Ramos (cell line): ENCODE results near the gene TBC1D24.

Experiments used
- in situ Hi-C: fragments of 300-500 bp; cut with MboI; formaldehyde crosslinking; loops from one replicate; pipeline ENCODE4 v1.14.3; 2022; ENCODE audit warnings: low sequenced_read_pairs; ENCODE audit not compliant: unreplicated experiment

The TBC1D24 gene

DNA sequence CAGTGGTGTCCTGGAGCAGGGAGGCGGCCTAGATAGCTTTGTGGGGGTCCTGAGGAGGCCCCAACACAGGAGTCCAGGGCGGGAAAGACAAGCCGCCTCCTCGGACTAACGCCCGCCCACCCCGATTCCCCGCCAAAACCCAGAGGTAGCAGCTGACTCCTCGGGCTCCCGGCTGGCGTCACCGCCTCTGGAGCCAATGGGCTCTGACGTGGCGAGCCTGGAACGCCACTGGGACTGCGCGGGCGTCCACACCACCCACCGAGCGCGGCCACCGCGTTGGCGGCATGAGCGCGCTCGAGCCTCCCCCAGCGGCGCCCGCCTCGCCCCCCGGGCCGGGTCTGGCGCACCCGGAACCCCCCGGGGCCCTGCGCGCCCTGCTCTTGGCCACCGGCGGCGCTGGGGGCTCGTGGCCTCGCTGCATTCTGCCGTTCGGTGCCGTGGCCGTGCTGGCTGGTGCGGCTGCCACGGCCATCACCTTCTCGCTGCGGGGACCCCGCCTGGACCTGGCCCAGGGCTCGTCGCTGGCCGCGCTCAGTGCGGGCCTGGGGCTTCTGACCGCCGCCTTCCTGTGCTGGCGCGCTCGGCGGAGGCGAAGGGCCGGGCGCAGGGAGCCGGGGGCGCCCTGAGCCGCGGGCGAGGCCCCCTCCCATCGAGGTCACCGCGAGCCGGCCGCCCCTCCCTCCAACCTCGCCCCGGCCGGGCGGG lies 7.2 kb upstream of the TBC1D24 start:
- in situ Hi-C loops: no loop called here

DNA sequence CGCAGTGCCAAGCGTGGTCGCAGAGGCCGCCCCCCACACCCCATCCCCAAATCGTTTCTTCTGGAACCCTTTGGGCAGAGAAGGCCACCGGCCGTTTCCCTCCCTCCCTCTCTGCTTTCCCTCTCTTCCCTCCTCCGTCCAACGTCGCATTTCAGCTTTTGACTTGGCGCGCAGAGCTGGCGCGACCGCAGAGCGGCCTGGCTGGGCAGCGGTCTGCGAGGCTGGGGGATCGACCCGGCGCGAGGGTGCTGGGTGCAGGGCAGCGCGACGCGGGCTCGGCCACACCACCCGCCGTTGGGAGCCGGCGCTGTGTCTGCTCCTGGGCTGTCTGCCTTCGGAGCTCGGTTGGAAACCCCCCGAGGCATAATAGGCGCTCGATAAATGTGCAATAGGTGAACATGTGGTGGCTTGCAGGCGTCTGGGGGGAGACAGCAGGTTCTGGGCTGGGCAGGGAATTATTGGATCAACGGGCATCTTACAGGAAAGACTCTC lies 6.6 kb upstream of the TBC1D24 start:
- in situ Hi-C loops: no loop called here

DNA sequence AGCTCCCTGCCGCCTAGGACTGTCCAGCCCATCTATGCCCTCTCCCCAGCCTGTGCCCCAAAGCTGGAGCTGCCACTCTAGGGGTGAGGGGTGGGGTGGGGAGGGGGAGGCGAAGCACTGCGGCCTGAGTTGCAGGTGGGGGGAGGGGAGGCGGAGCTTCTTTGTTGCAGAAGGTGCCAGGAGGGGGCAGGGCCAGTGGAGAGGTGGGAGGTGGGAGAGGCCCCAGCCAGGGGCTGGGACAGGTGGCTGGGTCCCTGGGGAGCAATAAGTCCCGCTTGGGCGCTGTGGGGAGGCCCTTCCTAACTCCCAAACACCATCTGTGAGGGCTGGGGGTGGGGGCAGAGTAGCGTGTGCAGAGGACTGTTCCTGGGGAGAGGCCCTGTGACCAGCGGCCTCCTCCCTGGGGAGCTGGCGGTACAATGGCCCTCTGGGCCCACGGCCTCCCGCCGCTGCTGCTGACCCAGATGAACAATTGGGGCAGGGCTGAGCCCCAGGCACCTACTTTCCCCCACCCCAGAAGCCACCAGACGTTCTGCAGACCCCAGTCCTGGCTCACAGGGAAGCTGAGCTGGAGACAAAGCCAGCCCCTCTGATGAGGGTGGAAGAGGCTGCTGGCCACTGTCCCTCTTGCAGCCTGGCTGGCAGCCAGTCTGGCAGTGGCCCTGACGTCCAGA lies 6.1 kb upstream of the TBC1D24 start:
- in situ Hi-C loops: no loop called here

DNA sequence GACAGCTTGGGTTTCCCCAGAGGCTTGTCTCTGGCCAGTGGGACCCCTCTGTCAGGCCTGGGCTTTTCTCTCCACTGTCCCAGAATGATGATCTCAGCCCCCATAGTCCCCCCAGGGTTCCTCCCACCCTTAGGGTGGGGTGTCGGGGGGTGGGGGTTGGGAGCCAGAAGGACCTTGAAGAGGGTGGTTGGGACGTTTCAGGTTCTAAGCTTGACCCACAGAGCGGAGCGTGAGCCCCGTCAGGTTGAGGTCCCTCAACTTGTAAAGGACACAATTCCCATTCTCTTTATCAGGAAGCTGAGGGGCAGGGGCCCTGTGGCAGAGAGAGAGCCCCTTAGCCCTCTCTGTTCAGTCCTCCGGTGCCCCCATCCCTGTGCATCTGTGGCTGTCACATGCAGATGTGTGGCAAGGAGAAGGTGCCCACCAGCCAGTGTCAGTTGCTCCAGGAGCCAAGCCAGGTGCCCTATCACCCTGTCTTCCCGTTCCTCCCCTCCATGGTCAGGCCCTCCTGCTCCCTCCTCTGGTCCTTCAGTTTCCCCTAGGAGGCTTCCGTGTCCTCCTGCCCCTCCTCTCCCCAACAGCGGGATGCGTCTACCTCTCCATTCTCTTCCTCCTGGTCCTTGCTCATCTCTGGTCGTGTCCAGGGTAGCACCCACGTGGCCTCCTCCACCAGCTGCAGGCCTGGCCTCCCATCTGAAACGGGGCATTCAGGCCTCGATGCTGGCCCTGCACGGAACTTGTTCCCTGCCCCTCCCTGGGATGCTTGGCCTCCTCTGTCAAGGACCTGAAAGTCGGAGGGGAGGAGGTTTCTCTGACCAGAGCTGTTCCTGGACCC lies 5.3 kb upstream of the TBC1D24 start:
- in situ Hi-C loops: no loop called here

DNA sequence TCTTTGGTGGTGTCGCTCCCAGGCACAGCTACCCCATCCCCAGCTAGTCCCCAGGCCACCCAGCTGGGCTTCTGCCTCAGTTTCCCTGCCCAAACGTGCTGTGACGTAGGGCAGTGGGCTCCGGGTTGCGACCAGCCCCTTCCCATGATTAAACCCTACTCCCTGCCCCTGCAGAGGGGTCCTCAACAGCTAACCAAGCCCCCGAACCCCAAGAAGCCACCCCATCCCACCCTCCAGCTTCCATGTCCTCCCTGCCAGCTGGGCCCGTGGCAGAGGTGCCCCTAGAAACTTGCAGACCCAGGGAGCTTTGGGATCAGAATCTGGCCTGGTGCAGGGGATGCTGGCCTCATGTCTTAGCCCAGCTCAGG lies 4.7 kb upstream of the TBC1D24 start:
- in situ Hi-C loops: no loop called here

DNA sequence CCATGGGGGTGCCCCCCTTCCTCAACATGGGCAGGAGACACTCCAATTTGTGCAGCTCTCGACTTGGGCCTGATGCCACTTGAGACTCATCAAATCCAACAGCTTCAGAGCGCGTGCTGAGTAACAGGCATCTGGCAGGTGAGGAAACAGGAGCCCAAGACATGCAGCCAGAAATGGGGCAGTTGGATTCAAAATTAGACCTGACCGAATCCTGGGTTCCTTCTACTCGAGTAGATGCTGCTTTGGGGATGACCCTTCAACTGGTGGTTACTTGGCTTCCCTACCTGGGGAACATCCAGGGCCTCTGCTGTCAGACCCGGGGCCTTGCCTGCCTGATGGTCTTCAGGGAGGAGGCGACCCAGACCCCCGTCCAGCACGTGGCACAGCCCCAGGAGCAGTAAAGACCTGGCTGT lies 4.3 kb upstream of the TBC1D24 start:
- in situ Hi-C loops: no loop called here

DNA sequence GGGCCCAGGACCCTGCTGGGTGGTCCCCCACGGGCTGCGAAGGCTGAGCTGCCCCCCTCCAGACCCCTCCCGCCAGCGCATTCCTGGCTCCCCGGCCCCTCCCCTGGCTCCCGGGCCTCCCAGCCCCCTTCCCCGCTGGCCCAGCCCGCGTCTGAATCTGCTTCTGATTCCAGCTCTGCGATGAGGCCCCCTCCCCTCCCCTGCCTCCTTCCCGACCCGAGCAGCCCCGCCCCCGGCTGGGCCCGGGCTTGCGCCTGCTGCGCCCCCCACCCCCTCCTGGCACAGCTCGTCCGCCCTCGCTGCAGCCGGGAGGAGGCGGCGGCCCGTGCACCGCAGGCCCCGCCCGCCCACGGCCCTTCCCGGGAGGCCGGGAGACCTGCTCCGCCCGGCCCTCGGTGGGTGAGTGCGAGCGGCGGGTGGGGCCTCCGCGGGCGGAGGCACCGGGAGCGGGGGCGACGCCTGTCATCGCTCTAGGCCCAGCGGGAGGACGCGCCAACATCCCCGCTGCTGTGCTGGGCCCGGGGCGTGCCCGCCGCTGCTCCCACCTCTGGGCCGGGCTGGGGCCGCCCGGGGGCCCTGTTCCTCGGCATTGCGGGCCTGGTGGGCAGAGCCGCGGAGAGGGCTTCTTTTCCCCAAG lies 3.8 kb upstream of the TBC1D24 start, which contains the start of gene NTN3:
Gene NTN3, plus strand, starts transcription at position 282 of the 637 bp plus-strand sequence. CDS start 405 bp downstream, outside the sequence.
- in situ Hi-C loops: no loop called here

DNA sequence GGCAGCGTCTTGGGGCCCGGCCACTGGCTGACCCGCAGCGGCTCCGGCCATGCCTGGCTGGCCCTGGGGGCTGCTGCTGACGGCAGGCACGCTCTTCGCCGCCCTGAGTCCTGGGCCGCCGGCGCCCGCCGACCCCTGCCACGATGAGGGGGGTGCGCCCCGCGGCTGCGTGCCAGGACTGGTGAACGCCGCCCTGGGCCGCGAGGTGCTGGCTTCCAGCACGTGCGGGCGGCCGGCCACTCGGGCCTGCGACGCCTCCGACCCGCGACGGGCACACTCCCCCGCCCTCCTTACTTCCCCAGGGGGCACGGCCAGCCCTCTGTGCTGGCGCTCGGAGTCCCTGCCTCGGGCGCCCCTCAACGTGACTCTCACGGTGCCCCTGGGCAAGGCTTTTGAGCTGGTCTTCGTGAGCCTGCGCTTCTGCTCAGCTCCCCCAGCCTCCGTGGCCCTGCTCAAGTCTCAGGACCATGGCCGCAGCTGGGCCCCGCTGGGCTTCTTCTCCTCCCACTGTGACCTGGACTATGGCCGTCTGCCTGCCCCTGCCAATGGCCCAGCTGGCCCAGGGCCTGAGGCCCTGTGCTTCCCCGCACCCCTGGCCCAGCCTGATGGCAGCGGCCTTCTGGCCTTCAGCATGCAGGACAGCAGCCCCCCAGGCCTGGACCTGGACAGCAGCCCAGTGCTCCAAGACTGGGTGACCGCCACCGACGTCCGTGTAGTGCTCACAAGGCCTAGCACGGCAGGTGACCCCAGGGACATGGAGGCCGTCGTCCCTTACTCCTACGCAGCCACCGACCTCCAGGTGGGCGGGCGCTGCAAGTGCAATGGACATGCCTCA lies 3.1 kb upstream of the TBC1D24 start:
- in situ Hi-C loops: no loop called here

DNA sequence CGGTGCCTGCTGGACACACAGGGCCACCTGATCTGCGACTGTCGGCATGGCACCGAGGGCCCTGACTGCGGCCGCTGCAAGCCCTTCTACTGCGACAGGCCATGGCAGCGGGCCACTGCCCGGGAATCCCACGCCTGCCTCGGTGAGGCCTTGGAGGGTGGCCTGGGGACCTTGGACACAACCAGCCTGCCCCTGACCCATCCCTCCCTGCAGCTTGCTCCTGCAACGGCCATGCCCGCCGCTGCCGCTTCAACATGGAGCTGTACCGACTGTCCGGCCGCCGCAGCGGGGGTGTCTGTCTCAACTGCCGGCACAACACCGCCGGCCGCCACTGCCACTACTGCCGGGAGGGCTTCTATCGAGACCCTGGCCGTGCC lies 2.5 kb upstream of the TBC1D24 start:
- in situ Hi-C loops: no loop called here

DNA sequence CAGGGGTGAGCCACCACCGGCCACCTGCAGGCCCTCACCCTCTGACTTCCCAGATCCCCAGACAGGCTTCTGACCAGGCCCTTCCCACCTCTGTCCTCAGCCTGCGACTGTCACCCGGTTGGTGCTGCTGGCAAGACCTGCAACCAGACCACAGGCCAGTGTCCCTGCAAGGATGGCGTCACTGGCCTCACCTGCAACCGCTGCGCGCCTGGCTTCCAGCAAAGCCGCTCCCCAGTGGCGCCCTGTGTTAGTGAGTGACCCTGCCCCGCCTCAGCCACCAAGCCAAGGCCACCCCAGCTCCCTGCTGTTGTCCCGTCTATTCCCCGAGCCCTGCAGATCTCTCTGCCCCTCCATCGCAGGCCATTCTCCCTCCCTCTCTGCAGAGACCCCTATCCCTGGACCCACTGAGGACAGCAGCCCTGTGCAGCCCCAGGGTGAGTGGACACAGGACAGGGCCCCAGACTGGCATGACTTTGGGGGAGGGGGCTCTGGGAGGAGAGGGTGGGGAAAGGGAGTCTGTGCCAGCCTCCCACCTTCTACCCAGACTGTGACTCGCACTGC lies 2.0 kb upstream of the TBC1D24 start:
- in situ Hi-C loops: no loop called here

DNA sequence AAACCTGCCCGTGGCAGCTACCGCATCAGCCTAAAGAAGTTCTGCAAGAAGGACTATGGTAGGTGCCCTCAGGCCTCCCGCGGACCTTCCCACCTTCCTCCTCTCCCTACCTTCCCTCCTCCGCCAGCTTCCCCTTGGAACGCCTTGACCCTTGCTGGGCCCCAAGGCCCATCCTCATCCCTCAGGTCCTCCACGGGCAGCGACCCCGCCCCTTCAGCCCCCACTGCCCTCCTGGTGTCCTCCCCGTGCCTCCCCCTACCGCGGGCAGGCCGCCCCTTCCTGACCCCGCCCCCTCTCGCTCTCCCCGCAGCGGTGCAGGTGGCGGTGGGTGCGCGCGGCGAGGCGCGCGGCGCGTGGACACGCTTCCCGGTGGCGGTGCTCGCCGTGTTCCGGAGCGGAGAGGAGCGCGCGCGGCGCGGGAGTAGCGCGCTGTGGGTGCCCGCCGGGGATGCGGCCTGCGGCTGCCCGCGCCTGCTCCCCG lies 1.4 kb upstream of the TBC1D24 start:
- in situ Hi-C loops: no loop called here

DNA sequence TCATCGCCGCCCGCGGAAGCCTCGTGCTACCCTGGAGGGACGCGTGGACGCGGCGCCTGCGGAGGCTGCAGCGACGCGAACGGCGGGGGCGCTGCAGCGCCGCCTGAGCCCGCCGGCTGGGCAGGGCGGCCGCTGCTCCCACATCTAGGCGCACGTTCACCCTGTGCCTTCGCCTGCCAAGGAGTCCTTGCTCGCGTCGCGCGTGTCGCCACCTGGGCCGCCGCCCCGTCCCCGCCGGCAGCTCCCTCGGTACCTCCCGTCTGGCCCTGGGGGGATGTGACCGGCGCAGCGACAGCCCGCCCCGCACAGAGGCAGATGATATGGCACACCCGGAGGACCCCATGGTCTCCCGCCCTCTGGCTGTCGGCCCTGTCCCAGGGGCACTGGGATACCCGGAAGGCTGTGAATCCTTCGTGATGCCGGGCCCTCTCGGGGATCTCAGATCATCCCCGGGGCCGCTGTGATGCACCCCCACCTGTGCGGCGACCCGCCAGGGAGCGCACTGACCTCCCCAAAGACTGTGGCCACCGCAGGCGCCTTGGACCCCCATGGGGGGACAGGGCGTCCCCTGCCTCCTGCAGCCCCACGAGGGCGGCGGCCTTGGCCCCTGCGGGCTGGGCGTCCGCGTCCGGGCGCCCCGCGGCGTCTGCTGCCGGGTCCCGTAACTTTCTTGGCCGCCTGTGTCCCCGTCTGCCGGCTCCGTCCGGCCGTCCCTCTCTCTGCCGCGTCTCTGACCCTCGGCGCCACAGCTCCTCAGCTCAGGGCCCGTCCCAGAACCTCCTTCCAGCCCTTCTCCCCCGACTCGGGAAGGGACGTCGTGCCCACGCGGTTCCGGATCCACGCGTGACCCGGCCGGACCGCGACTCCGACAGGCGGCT lies 689 bp upstream of the TBC1D24 start:
- in situ Hi-C loops: no loop called here

DNA sequence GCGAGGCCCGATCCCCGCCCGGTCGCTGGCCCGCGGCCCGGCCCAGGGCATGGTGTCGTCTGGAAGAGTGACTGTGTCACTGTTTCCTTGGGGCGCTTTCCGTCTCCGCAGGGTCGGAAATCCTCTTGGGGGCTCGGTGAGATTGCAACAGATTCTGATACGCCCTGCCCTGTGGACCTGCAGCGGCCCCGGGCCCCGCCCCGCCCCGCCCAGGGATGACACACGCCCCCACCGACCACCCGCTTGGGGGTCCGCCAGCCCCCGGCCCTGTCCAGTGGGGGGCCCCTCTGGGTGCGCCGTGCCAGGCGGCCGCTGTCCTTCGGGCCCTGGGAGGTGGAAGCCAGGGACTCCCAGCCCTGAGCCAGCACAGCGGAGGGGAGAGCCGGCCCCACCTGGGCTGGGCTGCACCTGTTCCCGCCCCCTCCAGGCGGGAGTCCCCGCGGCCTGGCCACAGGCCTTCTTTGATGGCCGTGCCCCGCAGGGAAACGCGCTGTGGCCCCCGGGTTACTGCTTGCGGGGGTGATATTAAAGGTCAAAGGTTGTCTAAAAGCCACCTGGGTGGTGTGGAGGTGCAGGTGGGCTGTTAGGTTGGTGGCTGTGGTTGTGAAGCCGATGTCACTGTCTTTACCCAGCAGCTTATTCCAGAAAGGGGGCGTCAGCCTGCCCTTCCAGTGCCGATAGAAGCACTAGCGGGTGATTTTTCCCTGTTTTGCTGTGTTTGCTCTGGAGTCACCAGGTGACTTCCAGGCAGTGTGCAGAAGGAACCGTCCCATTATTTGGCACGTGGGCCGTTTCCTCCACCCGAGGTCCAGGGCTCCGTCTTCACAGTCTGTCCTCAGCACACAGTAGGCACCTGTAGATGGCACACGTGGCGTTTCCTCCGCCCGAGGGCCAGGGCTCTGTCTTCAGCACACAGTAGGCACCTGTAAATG lies 752 bp downstream of the TBC1D24 start:
- in situ Hi-C loops: no loop called here

DNA sequence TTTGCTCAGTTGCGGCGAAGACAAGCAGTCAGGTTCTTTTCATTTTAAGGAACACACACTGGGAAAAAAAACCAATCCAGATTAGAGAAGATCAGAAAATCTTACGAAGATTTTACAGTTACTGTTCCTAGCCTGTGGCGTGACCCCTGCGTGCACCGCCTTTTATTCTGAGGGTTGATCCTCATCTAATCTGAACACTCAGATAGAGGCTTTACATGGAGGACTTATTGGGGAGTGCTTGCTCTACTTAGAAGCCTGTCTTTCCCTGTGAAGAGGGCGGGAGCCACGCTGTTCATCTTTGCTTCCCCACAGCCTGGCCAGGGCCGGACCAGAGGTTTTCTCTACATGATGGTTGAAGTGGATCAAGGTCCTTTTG lies 1.4 kb downstream of the TBC1D24 start:
- in situ Hi-C loops: no loop called here

DNA sequence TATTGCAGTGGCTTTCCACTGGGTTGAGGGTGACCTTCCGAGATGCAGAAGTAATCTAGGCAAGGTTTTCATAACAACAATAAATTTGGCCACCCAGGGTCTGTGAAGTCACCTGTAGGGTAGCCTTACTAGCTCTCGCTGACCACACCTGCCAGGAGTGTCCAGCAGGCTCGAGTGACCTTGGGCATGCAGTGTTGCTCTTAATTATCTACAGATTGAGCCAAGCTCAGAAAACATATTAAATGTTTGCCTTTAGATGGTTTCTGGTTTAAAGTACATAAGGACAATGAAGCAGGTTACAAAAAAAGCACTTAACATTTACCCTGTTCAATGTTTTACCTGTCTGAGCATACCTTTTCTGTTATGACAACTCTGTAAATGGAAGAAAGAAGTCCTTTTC lies 1.8 kb downstream of the TBC1D24 start:
- in situ Hi-C loops: no loop called here

DNA sequence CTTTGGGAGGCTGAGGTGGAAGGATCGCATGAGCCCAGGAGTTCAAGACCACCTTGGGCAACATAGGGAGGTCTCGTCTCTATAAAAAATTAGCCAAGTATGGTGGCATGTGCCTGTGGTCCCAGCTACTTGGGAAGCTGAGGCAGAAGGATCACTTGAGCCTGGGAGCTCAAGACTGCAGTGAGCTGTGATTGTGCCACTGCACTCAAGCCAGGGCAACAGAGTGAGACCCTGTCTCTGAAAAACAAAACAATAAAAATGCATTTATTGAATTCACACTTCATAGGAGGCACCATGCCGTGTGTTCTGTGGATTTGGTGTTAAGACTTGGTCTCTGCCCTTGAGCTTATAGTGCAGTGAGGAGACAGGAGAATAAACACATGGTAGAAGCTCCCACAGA lies 2.4 kb downstream of the TBC1D24 start:
- in situ Hi-C loops: no loop called here

DNA sequence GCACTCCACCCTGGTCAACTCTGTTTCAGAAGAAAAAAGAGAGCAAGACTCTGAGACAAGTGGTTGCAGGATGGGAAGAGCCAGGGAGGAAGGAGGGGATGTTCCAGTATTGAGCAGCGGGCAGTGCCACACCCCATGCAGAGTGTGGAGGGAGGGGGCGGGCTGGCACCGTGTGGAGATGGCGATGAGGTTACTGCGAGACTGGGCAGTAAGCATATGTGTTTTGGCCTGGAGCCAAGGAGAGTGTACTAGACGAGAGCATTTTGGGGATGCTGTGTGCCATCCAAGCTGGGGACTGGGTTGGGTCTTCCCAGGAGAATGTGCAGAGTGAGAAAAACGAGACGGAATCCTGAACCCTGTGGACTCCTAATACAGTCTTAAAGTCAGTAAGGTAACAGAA lies 3.4 kb downstream of the TBC1D24 start:
- in situ Hi-C loops: no loop called here
